ENCODE results near the gene AMIGO1.

DNA sequence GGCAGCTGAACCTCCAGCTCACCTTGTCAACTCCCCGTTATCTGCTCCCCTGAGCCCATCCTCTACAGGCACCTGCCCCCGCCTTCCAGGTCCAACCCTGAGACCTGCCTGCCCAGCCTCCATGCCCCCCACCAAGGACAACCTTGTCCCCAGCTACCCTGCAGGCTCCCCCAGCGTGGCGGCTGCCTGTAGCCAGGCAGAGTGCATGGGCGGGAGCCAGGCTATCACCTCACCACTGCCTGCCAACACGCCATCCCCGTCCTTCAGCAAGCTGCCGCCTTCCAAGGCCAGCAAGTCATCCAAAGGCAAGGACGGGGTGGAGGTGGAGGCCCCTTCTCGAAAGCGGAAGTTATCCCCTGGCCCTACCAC, 18.6 kb downstream of the AMIGO1 start:
- TF ChIP-seq CTCF (IDR thresholded peaks at IDR 0.05) (no peak), POLR2A (IDR thresholded peaks at IDR 0.05) (no peak)
